ENCODE measurements around the gene TMEM38B. TPM values are rescaled to one million over a fixed set of nuclear protein-coding genes. Genes with fewer than 3 reads are reported as not detected.

Gene TMEM38B
- polyA plus RNA-seq, 1 of the 3 experiments (the other 2 are of a cell fraction), result 6.8 TPM

DNA sequence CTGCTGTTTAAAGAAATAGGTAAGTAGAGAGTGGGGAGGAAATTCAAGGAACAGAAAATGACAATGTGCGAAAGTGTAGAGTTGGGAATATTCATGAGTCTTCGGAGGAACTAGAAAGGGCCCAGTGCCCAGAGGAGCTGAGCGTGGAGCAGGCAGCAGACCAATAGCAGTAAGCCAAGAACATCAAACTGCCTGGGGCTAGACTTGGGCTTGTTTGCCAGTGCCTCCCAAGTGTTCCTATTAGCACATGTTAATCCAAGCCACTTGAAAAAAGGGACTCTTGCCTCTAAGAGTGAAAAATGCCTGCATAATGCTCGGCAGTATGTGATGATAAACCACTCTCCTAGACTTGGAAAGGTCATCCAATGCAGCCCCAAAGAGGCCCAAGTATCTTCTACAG lies 33.3 kb upstream of the TMEM38B start:
- ChIA-PET POLR2A (no interaction called here), CTCF (interaction anchor here (1.1 kb wide), 1 partner anchor 58 kb away, joined by 3 read pairs; no protein-coding TSS in a partner anchor)
- TF ChIP-seq USF2 (IDR thresholded peaks at IDR 0.05; ENCODE audit: borderline replicate concordance, low read depth, low read length) (no peak), EZH2phosphoT487 (IDR thresholded peaks at IDR 0.05; ENCODE audit: borderline replicate concordance, low read depth) (no peak), EP300 (IDR thresholded peaks at IDR 0.05; ENCODE audit: borderline replicate concordance in 1 of 2, low read depth in 1 of 2, low read length in 1 of 2) (no peak), IRF3 (IDR thresholded peaks at IDR 0.05; ENCODE audit: low read depth, low read length) (no peak), JUND (IDR thresholded peaks at IDR 0.05) (no peak), SMC3 (IDR thresholded peaks at IDR 0.05; ENCODE audit: low read depth, low read length) (no peak), FOXM1 (IDR thresholded peaks at IDR 0.05; ENCODE audit: low read depth) (no peak), TAF1 (IDR thresholded peaks at IDR 0.05; ENCODE audit: borderline replicate concordance, low read depth, low read length) (no peak), CTCF (IDR thresholded peaks at IDR 0.05) (no peak), TEAD4 (IDR thresholded peaks at IDR 0.05; ENCODE audit: borderline replicate concordance, insufficient read depth) (no peak), POLR2AphosphoS5 (IDR thresholded peaks at IDR 0.05; ENCODE audit: low read depth, low read length) (no peak), RXRA (IDR thresholded peaks at IDR 0.05; ENCODE audit: borderline replicate concordance, low read depth) (no peak), GABPA (IDR thresholded peaks at IDR 0.05; ENCODE audit: low read depth) (no peak), GATA2 (CRISPR knock-in tag; IDR thresholded peaks at IDR 0.05) (no peak), FOSL2 (IDR thresholded peaks at IDR 0.05; ENCODE audit: borderline replicate concordance, low read depth) (no peak)
- TF ChIP-seq, protein P1, sequence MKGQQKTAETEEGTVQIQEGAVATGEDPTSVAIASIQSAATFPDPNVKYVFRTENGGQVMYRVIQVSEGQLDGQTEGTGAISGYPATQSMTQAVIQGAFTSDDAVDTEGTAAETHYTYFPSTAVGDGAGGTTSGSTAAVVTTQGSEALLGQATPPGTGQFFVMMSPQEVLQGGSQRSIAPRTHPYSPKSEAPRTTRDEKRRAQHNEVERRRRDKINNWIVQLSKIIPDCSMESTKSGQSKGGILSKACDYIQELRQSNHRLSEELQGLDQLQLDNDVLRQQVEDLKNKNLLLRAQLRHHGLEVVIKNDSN (IDR thresholded peaks at IDR 0.05; ENCODE audit: borderline replicate concordance, low read depth), result no peak
- Histone ChIP-seq H3K4me3 (ENCODE audit: low read depth in 2 of 2, low read length in 1 of 2) (no peak overlapping the region), H3K36me3 (replicated peaks in 1 of 2; ENCODE audit: control insufficient read depth in 1 of 2, insufficient read depth in 2 of 2, low read length in 1 of 2) (no peaks in the 10 kb centered on the region), H2AFZ (ENCODE audit: low read depth) (no peak overlapping the region), H3K27me3 (ENCODE audit: insufficient read depth) (no peaks in the 10 kb centered on the region), H3K4me2 (no peak overlapping the region), H3K9me3 (no peaks in the 10 kb centered on the region), H3K9ac (no peak overlapping the region), H3K4me1 (ENCODE audit: control insufficient read depth in 1 of 2, insufficient read depth in 2 of 2, low read depth in 1 of 2, low read length in 1 of 2) (peaks cover 0 to 5% of the 10 kb centered on the region in 2 experiments; a peak in 1 of 4 replicates), H3K79me2 (ENCODE audit: insufficient read depth) (no peaks in the 10 kb centered on the region), H4K20me1 (ENCODE audit: insufficient read depth) (no peaks in the 10 kb centered on the region), H3K27ac (ENCODE audit: low read depth in 2 of 2, low read length in 1 of 2) (no peak overlapping the region), H3F3A (replicated peaks; ENCODE audit: insufficient read depth) (no peaks in the 10 kb centered on the region), H3K9me2 (no peaks in the 10 kb centered on the region)
- WGBS (ENCODE audit: low lambda C conversion rate), result 74% methylated on average over 4 of the region's 4 CpGs
- DNase-seq, result no peak
